Gastrocnemius medialis (tissue), 4 donors: ENCODE data around the gene ARPC3. TPM values are rescaled to one million over a fixed set of nuclear protein-coding genes. Genes with fewer than 3 reads are reported as not detected.
"Not testable (repeated sequence)": the region's sequence is repeated elsewhere in the genome, so short reads cannot be mapped to it uniquely, and the experiment has no call there.

Experiments used
- ATAC-seq, 2 donors: fragments of 150-250 bp; one replicate each; pipeline ENCODE4 v1.9.1; 2016
- DNase-seq, 2 donors: peaks; one replicate each; pipeline ENCODE4 v3.0.0-alpha.2; 2019
- H3K27ac ChIP-seq, 4 donors: fragments of 200-600 bp; sonication (generic); 1 replicate in 1 of 4; 2 replicates in 3 of 4; pipeline ENCODE4 v1.5.1; 2016 to 2018; ENCODE audit warnings: mild to moderate bottlenecking in 2 of 4, moderate library complexity in 1 of 4
- H3K27me3 ChIP-seq, 3 donors: fragments of 200-600 bp; sonication (generic) in 2 of 3; 1 replicate in 1 of 3; 2 replicates in 2 of 3; pipeline versions ENCODE4 v1.5.1 to v1.6.0; 2016 to 2019; ENCODE audit warnings: mild to moderate bottlenecking in 1 of 3, moderate library complexity in 1 of 3
- H3K36me3 ChIP-seq, 2 donors: fragments of 200-600 bp; sonication (generic) in 1 of 2; one replicate each; pipeline ENCODE4 v1.5.1; 2017 to 2018
- H3K4me1 ChIP-seq, 2 donors: fragments of 200-600 bp; sonication (generic) in 1 of 2; one replicate each; pipeline ENCODE4 v1.5.1; 2016 to 2017; ENCODE audit warnings: mild to moderate bottlenecking in 2 of 2
- H3K4me3 ChIP-seq, 4 donors: fragments of 200-600 bp; sonication (generic) in 3 of 4; 1 replicate in 1 of 4; 2 replicates in 3 of 4; pipeline ENCODE4 v1.5.1; 2016 to 2019; ENCODE audit warnings: mild to moderate bottlenecking in 2 of 4
- H3K9me3 ChIP-seq, 3 donors: fragments of 200-600 bp; sonication (generic) in 2 of 3; 1 replicate in 1 of 3; 2 replicates in 2 of 3; pipeline ENCODE4 v1.5.1; 2016 to 2019
- POLR2A ChIP-seq, 2 donors: fragments of 450-650 bp; IDR thresholded peaks; one replicate each; pipeline ENCODE4 v1.6.1; 2017; ENCODE audit warnings: antibody characterized with exemption in 2 of 2, mild to moderate bottlenecking in 2 of 2, moderate library complexity in 2 of 2
- in situ Hi-C, 4 donors: fragments of 200-750 bp; cut with MboI; loops; one replicate each; pipeline versions ENCODE4 v1.15.0 to v1.8.0; 2017; ENCODE audit warnings: low sequenced_read_pairs in 4 of 4
- intact Hi-C: fragments of 100-400 bp; cut with DNase I; formaldehyde crosslinking; loops from one replicate; pipeline ENCODE4 v1.15.1; 2023; ENCODE audit warnings: low total_unique reads
- total RNA-seq, 4 donors: library from RNA; depleted of rRNA; stranded (reverse); fragments of >200 nt; gene quantifications; one replicate each; pipeline versions ENCODE4 v1.1.0 to v1.2.3, GENCODE V29; 2016
- TF ChIP-seq, protein P1 (sequence below), 5 experiments: fragments of 450-650 bp in 3 of 5; fragments of 200-600 bp in 2 of 5; sonication (generic) in 2 of 5; IDR thresholded peaks in 4 of 5; conservative IDR thresholded peaks in 1 of 5; 1 replicate in 4 of 5; 2 replicates in 1 of 5; pipeline ENCODE4 v1.5.1; 2016 to 2019; ENCODE audit warnings: antibody characterized with exemption in 5 of 5, mild to moderate bottlenecking in 3 of 5, moderate library complexity in 3 of 5

Gene ARPC3
- total RNA-seq, 4 donors from 2014 or later: 170 to 327 (median 213) TPM

DNA sequence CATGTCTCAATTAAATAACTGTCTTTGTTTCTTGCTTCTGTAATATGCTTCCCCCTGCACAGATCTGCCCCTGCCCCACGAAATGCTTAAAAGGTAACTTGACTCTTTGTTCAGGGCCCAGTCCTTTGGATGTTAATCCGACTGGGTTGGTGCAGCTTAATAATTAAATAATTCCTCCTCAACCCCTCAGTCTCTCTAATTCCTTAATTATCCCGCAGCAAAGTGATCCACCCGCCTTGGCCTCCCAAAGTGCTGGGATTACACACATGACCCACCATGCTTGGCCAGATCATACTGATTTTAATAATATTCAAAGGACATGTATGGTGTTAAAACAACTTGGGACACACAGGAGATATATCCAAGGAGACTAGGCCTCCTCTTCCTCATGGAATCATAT is 28.4 kb downstream of the ARPC3 start:
- no peak overlapping the region for H3K27ac ChIP-seq
- no peaks in the 10 kb centered on the region for H3K4me1 ChIP-seq

DNA sequence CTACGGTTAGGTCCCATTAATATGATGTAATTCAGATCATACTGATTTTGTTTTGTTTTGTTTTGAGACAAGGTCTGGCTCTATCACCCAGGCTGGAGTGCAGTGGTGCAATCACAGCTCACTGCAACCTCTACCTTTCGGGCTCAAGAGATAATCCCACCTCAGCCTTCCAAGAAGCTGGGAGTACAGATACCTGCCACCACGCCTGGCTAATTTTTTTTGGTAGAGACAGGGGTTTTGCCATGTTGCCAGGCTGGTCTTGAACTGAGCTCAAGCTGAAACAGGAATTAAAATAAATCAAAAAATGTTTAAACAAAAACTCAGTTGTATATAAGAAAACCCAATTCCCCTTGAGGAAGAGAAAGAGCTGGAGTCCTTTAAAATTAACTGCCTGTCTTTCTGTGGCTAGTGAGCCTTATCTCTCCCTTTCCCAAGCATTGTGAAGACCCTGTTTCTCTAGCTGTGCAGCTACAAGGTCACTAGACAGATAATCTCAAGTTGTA is 28.9 kb downstream of the ARPC3 start:
- TF ChIP-seq, protein P1, sequence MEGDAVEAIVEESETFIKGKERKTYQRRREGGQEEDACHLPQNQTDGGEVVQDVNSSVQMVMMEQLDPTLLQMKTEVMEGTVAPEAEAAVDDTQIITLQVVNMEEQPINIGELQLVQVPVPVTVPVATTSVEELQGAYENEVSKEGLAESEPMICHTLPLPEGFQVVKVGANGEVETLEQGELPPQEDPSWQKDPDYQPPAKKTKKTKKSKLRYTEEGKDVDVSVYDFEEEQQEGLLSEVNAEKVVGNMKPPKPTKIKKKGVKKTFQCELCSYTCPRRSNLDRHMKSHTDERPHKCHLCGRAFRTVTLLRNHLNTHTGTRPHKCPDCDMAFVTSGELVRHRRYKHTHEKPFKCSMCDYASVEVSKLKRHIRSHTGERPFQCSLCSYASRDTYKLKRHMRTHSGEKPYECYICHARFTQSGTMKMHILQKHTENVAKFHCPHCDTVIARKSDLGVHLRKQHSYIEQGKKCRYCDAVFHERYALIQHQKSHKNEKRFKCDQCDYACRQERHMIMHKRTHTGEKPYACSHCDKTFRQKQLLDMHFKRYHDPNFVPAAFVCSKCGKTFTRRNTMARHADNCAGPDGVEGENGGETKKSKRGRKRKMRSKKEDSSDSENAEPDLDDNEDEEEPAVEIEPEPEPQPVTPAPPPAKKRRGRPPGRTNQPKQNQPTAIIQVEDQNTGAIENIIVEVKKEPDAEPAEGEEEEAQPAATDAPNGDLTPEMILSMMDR (IDR thresholded peaks at IDR 0.05 in 4 of 5, conservative IDR thresholded peaks at IDR 0.05 in 1 of 5): no peak
- TF ChIP-seq POLR2A (IDR thresholded peaks at IDR 0.05): no peak
- H3K27me3 ChIP-seq: peaks cover 0 to 4% (median 3%) of the 10 kb centered on the region in 3 donors
- in situ Hi-C loops: loop anchor here in 1 of 4 donors (10.0 kb wide), 1 partner anchor 326 kb away; no protein-coding TSS in a partner anchor
- ATAC-seq (no peak), DNase-seq (no peak)
- intact Hi-C loops: no loop called here
- H3K4me1 ChIP-seq: no peaks in the 10 kb centered on the region
- no peaks in the 10 kb centered on the region for H3K9me3 ChIP-seq
- no peaks in the 10 kb centered on the region for H3K36me3 ChIP-seq
- H3K27ac ChIP-seq: no peak overlapping the region
- H3K4me3 ChIP-seq: no peak overlapping the region

More for the DNA sequence above, 28.4 kb downstream of the ARPC3 start:
- in situ Hi-C loops: loop anchor here in 1 of 4 donors (10.0 kb wide), 1 partner anchor 327 kb away; no protein-coding TSS in a partner anchor
- Histone ChIP-seq H3K36me3 (no peaks in the 10 kb centered on the region), H3K27me3 (peaks cover 0 to 3% (median under 1%) of the 10 kb centered on the region in 3 donors), H3K4me3 (no peak overlapping the region), H3K9me3 (no peaks in the 10 kb centered on the region)
- DNase-seq: no peak
- no peak for ATAC-seq
- TF ChIP-seq, protein P1 (IDR thresholded peaks at IDR 0.05 in 4 of 5, conservative IDR thresholded peaks at IDR 0.05 in 1 of 5): no peak
- TF ChIP-seq POLR2A (IDR thresholded peaks at IDR 0.05): no peak
- intact Hi-C loops: no loop called here

DNA sequence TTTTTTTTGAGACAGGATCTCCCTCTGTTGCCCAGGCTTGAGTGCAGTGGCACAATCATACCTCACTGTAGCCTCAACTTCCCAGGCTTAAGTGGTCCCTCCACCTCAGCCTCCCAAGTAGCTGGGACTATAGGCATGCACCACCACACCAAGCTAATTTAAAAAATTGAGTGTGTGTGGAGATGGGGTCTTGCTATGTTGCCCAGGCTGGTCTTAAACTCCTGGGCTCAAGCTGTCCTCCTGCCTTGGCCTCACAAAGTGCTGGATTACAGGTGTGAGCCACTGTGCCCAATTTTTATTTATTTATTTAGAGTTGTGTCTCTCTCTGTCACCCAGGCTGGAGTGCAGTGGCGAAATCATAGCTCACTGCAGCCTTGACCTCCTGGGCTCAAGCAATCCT is 29.5 kb downstream of the ARPC3 start:
- H3K27ac ChIP-seq, intact Hi-C loops, H3K4me3 ChIP-seq, H3K9me3 ChIP-seq, H3K27me3 ChIP-seq, DNase-seq, ATAC-seq, H3K36me3 ChIP-seq, H3K4me1 ChIP-seq: not testable (repeated sequence)
- in situ Hi-C loops: loop anchor here in 1 of 4 donors (10.0 kb wide), 1 partner anchor 326 kb away; no protein-coding TSS in a partner anchor

DNA sequence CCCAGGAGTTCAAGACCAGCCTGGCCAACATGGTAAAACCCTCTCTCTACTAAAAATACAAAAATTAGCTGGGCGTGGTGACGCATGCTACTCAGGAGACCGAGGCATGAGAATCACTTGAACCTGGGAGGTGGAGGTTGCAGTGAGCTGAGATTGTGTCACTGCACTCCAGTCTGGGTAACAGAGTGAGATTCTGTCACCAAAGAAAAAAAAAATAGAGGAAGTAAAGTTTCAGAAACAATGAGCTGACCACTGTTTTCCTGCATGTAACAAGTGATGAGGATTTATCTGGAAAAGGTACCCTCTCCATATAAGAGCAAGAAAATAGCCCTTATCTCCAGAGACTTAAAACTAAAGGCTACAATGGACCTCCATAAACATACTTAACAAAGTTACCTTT is 33.0 kb downstream of the ARPC3 start:
- ATAC-seq, DNase-seq, H3K27me3 ChIP-seq, H3K4me1 ChIP-seq, in situ Hi-C loops, H3K4me3 ChIP-seq, H3K9me3 ChIP-seq, intact Hi-C loops, H3K27ac ChIP-seq, H3K36me3 ChIP-seq: not testable (repeated sequence)

DNA sequence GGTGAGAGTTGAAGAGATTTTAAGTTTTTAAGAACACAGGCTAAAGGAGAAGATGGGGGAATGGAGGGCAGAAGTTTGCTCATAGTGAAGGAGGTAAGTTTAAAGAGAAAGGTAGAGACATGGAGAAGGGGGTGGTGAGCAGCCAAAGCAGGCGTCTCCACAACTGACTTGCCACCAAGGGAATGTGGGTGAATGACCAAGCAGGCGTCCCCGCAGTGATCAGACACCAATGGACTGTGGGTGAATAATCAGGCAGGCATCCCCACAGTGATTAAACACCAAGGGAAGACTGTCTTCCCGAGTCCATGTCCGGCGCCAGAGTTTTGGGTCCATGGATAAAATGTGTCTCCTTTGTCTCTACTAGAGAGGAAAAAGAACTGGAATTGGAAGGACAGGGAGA is 40.1 kb downstream of the ARPC3 start:
- intact Hi-C loops, ATAC-seq, H3K4me1 ChIP-seq: not testable (repeated sequence)

DNA sequence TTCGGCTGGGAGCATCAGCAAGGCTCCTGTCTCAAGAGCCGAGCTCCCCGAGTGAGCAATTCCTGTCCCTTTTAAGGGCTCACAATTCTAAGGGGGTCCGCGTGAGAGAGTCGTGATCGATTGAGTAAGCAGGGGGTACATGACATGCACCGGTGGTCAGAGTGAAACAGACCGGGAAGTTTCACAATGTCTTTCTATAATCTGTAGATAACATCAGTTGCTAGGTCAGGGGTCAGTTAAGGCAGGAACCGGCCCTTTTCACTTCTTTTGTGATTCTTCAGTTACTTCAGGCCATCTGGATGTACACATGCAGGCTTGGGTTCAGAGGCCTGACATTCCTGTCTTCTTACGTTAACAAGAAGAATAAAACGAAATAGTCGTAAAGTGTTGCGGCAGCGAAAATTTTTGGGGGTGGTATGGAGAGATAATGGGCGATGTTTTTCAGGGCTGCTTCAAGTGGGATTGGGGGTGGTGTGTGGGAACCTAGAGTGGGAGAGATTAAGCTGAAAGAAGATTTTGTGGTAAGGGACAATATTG is 44.9 kb downstream of the ARPC3 start:
- DNase-seq, in situ Hi-C loops, H3K4me3 ChIP-seq, ATAC-seq, intact Hi-C loops, H3K9me3 ChIP-seq, H3K27ac ChIP-seq, H3K27me3 ChIP-seq: not testable (repeated sequence)
- Histone ChIP-seq H3K36me3 (peaks cover 0 to 11% of the 10 kb centered on the region in 2 donors), H3K4me1 (peaks cover 11 to 12% of the 10 kb centered on the region in 2 donors)

More for the DNA sequence above, 40.1 kb downstream of the ARPC3 start:
- in situ Hi-C loops, H3K27ac ChIP-seq, H3K27me3 ChIP-seq, H3K36me3 ChIP-seq, DNase-seq, H3K9me3 ChIP-seq, H3K4me3 ChIP-seq: not testable (repeated sequence)
